SH-SY5Y (cell line): ENCODE data around the gene FAM13C.

Experiments used
- GATA2 ChIP-seq: IDR thresholded peaks from 2 replicates; pipeline ENCODE4 v1.6.1; 2011; ENCODE audit warnings: mild to moderate bottlenecking, low read depth, low read length
- GATA3 ChIP-seq: IDR thresholded peaks from 2 replicates; pipeline ENCODE4 v1.6.1; 2011; ENCODE audit warnings: low read depth, mild to moderate bottlenecking, low read length, moderate library complexity

FAM13C gene

DNA sequence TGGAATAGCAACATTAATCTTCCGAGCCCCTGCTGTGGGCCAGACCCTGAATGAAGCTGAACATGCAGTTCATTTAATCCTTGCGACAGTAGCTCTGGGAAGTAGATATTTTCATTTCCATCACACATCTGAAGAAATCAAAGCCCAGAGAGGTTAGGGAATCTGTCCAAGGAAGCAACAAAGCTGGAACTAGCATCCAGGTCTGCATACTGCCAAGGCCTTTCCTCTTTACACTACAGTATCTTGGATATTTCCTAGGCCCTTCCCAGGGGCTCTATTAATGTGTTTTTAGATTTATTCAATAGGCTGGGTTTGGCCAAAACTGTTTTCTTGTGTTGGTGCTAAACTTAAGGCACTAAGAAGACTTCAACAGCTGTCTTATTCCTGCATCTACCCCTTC is 48.1 kb downstream of the FAM13C start:
- TF ChIP-seq GATA2 (no peak), GATA3 (no peak)

DNA sequence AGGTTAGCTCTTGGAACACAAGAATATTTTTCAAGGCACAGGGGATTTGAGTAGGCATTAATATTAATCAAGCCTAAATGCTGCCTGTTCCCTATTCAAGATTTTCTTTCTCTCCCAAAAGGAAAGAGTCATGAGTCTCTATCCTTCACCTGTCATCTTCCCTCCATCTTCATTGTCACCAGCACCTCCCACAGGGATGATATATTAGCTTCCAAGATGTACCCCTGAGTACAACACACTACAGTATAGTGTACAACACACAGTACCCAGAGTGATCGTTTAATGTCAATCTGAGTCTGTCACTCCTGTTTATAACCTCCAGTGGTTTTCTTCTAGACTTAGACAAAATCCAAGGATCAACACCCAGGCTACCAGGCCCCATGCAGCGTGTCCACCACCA is 50.1 kb downstream of the FAM13C start:
- TF ChIP-seq GATA2 (no peak), GATA3 (no peak)

DNA sequence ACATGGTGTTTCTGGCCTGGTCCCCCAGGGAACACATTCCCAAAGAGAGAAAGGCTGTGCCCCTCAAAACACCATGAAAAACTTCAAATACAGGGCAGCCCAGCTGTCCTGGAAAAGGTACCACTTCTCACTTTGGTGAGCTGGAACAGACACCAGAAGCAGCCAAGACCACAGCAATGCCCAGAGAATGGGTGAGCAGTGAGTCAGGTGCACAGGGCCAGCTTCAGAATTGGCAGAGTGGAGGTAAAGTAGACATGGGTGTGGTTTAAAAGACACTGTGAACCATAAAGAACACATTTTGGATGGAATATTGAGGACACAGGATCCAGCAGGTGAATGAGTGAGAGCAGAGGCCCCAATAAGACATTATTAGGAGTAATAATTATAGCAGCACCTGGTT is 51.3 kb downstream of the FAM13C start:
- TF ChIP-seq GATA2: no peak
- TF ChIP-seq GATA3: no peak

DNA sequence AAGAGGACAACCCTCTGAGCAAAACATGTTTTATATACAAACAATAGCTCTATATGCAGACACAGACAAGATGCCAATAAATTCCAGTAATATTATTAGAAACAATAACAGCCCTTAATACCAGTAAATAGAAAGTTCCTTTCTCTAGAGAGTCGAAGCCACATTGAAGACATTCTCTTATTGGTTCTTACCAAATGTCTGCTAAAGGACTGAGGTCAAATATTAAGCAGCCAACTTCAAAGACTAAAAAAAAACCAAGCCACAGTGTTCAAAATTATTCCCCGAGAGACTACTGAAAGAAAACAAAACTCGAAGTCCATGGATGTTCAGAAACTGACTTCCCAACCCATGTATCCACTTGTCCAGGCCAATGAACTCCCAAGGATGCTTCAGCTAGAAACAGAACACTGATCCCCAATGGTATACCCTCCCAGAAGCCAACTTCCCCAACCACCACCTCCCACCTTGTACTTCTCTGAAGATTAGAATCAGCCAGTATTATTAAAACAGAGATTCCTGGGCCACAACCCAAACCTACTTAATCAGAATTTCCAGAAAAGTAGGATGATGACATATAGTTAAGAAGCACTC is 51.9 kb downstream of the FAM13C start:
- TF ChIP-seq GATA2 (no peak), GATA3 (no peak)

DNA sequence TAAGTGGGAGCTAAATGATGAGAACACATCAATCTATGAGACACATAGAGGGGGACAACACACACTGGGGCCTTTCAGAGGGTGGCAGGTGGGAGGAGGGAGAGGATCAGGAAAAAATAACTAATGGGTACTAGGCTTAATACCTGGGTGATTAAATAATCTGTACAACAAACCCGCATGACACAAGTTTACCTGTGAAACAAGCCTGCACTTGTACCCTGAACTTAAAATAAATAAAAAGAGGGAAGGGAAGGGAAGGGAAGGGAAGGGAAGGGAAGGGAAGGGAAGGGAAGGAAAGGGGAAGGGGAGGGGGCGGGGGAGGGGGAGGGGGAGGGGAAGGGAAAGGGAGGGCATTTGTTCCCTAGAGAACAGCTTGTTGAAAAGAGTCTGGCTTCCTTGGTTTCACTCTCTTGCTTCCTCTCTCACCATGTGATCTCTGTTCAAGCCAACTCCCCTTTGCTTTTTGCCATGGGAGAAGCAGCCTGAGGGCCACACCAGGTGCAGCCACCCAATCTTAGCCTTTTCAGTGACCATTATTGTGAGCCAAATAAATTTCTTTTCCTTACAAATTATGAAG is 57.7 kb downstream of the FAM13C start:
- TF ChIP-seq GATA3 (no peak), GATA2 (no peak)

DNA sequence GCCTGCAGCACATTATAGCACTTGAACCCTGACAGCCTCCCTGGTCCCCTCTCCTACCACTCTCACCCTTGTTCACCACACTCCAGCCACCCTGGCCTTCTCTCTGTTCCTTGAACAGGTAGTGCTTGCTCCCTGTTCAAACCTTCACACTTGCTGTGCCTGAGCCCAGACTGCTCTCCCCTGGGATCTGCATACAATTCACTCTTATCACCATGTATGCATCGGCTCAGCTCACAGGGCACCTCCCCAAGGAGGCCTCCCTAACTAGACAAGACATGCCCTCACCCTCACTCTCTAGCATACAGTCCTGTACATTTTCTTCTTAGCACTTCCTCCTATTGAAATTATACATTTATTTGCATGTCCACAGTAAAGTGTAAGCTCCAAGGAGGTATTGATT is 59.3 kb downstream of the FAM13C start:
- no peak for TF ChIP-seq GATA2
- no peak for TF ChIP-seq GATA3

DNA sequence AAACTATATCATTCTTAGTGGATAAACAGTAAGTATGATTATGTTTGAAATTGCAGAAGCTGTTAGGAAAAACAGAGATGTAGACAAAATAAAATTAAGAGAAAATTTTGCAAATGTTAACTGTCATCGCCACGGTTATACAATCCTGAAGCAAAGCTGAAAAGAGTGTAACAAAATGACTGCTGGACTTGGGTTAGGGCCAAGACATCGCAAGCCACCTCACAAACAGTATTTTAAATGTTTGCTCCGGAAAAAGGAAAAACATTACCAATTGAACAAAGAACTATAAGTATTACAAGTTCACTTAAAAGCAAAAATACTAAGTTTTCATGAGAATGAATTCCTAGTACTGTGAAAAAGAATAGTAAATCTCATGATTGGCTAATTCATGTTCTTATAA is 60.0 kb downstream of the FAM13C start:
- TF ChIP-seq GATA2: no peak
- TF ChIP-seq GATA3: no peak

DNA sequence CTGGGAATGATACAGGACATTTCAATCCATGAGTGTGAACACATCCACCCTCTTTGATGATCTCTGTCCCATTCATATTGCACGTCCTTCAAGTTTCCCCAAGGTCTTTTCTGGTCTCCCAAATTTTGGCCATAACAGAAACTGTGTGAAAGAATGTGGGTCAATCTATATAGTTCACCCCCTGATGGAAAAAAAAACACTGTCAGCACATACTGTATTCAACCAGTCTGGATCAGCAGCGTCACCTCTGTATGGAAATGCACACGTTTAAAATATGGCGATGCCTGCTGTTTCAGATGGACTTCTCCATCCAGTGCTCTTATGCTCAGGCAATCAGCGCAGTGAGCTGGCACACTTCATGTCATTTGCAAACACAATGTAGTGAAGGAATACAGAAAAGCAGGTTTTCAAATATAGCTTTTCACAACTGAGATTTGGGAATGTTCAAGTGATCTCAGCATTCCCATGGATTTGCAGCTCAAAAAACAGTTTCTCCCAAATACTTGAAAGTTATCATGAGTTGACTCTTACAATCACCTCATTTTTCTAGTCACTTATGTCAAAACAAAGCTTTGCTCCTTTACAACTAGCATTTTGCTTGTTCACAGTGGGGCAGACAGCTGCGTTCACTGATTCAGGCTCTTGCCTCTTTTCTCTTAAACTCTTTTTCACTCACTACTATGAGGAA is 61.1 kb downstream of the FAM13C start:
- no peak for TF ChIP-seq GATA2
- no peak for TF ChIP-seq GATA3

DNA sequence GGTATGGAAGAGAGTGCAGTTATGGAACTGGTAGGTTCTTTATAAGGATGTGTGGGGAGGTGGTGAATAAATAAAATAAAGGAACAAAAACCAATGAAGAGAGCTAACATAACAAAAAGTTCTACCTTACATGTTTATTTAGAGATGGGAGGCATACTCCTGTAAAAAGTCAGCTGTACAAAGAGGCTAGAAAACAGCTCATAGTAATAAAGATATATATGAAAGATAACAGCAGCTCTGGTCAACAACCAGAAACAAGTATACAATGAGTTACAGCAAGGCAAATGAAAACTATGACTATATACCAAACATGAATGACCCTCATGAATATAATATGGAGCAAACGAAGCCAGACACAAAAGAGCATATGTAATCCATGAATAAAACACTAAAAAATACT is 62.0 kb downstream of the FAM13C start:
- TF ChIP-seq GATA2: no peak
- no peak for TF ChIP-seq GATA3

DNA sequence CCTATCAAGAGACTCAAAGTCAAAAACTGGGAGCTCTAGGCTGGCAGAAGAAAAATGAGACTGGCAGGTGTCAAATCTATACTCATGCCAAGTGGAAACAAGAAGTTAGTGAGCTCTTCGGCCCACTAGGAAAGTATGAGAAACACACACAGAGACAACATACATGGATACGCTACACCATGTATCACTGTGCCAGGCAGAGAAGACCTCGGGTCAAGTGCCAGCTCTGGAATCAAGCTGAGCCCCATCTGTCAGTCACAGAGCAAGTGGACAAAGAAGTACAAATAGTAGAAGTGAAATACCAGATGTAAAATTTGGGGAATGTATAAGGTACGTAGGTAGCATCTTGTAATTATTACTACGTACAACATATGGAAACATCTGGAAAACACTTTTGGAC is 62.4 kb downstream of the FAM13C start:
- TF ChIP-seq GATA2: no peak
- TF ChIP-seq GATA3: no peak

DNA sequence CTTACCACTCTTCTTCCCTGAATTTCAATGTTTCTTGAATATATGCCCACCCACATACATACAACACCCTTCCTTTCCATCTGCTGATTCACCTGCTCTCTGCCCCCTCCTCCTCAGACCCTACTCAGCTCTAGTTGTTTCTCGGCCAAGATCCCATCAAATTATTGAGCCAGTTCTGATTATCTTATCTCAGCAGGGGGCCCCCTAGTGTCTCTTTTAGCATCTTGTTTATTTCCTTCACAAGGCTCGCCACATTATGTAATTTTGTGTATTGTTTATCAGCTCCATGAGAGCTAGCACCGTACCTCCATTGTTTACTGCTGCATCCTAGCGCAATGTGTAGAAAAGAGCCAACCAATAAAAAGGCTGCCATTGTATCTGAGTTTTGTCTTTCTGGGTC is 71.9 kb downstream of the FAM13C start:
- TF ChIP-seq GATA2: no peak
- TF ChIP-seq GATA3: no peak

DNA sequence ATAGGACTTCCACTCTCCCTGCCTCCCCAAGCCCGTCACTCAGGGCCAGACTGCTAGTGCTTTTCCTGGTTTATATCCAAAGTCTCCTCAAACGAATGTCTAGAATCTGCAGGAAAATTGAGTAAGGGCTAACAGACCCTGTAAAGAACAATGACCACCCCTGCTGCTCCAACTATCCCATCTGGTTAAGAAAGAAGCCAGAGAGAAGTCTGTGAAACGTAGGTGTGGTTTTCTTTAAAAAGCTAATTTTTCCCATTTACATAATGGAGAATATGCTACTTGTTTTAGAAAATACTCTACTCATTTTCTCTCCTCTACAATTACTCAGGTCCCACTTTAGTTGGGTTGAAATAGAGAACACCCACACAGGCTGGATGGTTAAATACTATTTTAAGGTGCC is 72.5 kb downstream of the FAM13C start:
- TF ChIP-seq GATA3 (no peak), GATA2 (no peak)

DNA sequence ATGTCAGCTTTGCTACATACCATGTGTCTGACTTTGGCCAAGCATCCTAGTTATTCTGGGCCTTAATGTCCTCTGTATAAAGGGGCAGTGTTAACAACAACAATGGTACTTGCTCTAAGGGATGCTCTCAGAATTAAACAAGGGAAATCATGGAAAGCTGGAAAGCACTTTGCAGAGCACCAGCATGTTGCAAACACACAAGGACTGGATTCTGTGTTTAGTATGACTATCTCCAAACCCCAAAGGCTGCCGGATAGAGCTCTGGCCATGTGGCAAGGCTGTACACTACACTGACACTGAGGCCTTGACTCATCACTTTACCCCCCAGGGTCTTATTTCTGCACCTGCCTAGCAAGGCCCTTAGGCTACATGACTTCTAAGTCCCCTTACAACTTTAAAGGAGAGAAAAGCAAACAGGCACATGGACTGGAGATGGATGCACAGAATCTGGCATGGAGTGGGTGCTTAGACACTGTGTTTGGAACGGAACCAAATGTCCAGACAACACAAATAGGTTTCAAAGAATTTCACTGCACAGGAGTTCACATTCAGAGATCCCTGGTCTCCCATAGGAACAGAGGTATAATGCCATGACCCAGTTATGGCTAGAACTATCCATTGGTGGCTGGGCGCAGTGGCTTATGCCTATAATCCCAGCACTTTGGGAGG is 74.6 kb downstream of the FAM13C start:
- TF ChIP-seq GATA3: no peak
- no peak for TF ChIP-seq GATA2

DNA sequence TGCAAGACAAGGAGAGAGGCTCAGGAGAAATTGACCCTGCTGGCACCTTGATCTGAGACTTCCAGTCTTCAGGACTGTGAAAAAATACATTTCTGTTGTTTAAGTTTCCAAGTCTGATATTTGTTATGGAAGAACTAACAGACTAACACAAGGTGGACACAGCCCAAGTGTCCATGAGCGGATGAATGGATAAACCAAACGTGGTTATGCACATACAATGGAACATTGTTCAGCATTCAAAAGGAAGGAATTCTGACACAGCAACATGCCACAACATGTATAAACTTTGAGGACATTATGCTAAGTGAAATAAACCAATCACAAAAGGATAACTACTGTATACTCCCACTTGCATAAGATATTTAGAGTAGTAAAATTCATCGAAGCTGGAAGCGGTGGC is 76.5 kb downstream of the FAM13C start:
- TF ChIP-seq GATA2 (no peak), GATA3 (no peak)

DNA sequence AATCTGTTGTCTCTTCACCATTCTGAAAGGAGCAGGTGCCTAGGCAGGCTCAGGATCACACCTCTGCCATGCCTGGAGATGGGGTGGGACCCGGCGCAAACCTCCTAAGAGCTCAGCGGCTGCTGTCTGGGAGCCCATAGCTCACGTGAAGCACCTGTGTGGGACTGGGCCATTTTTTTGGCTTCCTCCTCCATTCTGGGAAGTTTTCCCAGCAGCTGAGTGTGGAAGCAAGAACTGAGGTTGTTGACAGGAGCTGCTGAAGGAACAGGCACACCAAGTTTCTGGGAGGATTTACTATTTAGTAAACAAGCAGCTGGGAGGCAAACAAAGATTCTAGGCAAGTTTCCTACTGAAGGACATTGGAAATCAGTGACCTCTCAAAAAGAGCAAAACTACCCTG is 77.3 kb downstream of the FAM13C start:
- TF ChIP-seq GATA2 (no peak), GATA3 (no peak)
